ENCODE results near the gene CDH13. TPM values are rescaled to one million over a fixed set of nuclear protein-coding genes. Genes with fewer than 3 reads are reported as not detected.

The CDH13 gene
- total RNA-seq, 1 donor = under 0.01 TPM

DNA sequence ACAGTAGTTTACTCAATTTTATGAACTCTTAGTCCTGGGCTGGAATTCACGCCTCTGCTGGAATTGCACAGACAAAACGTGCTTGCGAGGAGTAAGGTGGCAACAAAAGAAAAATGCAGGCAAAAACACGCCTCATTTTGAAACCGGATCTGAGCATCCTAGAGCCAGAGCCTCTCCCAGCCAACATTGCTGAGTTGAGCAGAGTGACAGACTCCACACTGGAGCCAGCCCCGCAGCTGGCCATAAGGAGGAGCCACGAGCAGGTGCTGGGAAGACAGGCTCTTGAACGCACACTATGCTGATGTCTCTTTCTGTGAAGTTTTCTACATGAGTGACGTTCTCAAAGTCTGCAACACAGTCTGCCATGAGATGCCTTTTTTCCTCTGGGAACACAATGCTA lies 1166.4 kb downstream of the CDH13 start:
- no peak for DNase-seq (ENCODE audit: low read depth in 2 of 3, low spot score in 2 of 3)

DNA sequence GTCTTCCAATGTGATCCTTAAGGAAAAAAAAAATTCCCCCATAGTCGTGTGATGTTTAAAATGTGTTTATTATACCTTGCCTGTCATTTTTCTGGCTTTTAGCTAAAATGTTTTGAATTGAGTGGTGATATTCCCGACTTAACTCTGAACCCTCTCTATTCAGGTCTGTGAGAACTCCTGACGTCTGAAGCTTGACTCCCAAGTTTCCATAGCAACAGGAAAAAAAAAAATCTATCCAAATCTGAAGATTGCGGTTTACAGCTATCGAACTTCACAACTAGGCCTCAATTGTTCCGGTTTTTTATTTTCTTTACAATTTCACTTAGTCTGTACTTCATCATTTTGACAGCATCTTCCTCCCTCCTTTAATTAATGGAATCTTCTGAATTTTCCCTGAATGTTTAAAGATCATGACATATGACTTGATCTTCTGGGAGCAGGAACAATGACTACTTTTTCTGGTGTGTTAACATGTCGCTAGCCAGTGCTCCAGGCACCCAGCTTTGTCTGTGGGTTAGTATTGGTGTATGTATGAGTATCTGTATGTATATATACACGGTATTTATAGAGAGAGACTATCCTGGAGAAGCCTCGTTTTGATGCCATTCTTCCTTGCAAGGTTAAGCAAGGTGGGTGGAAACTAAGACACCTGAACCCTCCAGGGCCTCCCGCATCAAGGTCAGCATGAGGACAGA lies 1168.2 kb downstream of the CDH13 start:
- no peak for DNase-seq (ENCODE audit: low read depth in 2 of 3, low spot score in 2 of 3)

DNA sequence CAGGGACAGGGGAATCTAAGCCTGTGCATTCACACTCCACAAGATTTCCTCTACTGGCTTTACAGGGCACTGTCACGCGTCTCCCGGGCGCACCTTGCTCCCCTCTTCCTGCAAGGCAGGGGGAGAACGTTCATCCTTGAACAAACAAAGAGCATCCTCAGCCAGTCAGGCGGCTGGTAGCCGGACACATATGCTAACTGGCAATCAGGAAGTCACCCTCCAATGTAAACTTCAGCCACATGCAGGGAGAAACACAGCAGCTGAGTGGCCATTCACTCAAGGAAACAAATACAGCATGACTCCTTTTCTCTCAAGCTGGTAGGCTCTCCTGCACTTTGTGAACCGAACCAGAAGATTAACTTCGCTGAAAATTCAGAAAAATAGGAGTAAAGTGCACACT lies 1170.2 kb downstream of the CDH13 start:
- DNase-seq (ENCODE audit: low read depth in 2 of 3, low spot score in 2 of 3) = no peak

DNA sequence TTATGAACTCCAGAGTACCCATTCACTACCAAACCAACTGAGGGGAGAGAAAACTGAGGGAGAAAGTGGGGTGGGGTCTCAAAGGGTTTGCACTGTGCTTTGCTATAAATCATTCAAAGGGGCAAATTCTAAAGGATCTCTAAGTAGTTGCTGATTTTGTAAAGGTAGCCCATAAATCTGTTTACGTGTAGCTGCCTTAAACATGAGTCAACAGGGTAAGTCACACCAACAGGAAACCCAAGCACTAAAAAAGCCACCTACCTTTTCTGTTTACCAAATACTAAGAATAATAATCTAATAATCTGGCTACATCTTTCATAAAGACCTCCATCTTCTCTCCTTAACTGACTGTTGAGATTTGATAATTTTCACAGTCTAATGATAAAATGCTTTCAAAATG lies 1172.6 kb downstream of the CDH13 start:
- DNase-seq (ENCODE audit: low read depth in 2 of 3, low spot score in 2 of 3) = no peak

DNA sequence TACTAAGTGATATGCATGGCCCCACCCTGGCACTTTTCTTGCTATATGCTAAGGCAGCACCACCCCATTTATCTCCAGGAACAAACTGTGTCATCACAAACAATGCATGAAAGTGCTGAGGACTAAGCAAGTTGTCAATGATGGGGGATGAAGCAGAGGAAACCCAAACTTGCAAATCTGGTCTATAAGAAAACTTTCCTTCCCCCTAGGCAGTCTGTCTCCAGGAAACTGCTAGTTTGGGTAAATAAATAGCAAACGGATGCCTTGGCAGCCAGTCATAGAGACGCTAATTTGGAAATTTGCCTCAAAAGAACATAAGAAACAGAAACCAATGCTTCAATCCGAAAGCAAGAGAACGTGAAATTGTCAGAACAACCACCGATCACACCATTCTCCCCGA lies 1175.4 kb downstream of the CDH13 start:
- DNase-seq (ENCODE audit: low read depth in 2 of 3, low spot score in 2 of 3) = peak in 2 of 3 donors; percentile 32 to 85

DNA sequence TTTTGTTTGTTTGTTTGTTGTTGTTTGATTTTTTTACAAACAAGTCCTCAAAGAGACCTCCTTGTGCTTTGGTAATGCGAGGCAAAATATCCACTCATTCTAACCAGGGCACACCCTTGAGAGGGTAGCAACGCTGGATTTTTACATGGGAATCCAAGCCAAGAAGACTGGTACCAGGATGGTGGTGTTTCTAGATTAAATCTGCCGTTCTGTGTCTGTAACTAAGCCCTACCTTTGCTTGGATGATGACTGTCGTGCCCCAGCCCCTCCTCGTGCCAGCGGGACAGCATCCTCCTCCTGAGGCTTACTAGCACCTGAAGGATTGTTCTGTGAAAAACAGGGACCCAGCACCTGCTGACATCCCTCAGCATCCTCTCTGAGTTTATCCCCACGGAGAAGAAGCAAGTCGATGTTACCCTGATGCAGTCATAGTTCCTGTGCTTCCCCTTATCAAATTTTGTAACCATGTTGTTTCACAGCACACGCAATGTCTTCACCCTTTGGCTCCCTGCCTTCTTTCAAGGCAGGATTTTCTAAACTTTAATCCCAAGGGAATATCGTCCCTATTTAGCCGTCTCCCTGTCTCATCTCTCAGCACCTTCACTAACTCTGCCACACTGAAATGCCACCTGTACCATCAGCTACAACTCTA lies 1175.9 kb downstream of the CDH13 start:
- no peak for DNase-seq (ENCODE audit: low read depth in 2 of 3, low spot score in 2 of 3)

DNA sequence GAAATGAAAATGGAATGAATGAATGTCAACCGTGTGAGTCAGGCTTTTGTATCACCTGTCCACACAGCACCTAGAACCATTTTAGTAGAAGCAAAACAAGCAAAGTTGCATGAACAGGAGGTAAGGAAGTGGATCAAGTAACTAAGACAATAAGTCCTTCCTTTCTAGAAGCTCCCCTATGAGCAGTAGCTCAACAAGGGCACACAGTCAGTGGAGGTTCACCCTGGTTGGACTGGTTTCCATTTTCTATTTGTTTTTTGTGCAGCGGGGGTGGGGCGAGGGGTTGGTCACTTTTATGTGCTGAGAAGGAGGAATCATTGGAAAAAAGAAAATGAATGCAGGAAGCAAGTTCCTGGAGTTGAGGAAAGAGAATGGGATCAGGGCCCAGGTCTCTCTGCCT lies 1177.0 kb downstream of the CDH13 start:
- no peak for DNase-seq (ENCODE audit: low read depth in 2 of 3, low spot score in 2 of 3)

DNA sequence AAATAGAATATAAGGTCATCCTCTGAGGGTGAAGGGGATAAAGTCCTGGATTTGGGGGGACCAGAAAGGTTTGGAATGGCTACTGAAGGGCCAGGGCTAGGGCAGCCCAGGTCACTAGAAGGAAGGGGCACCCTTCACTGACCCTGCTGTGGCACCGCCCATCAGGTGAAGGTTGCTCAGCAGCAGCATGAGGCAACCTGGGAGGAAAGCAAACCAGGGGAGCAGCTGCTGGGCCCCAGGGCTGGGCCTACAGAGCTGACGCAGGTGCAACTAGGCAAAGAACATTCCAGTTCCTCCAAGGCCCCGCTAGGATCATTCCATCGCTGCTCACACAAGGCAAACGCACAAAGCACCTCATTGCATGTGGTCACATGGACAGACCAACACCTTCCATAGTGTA lies 1177.6 kb downstream of the CDH13 start:
- no peak for DNase-seq (ENCODE audit: low read depth in 2 of 3, low spot score in 2 of 3)

DNA sequence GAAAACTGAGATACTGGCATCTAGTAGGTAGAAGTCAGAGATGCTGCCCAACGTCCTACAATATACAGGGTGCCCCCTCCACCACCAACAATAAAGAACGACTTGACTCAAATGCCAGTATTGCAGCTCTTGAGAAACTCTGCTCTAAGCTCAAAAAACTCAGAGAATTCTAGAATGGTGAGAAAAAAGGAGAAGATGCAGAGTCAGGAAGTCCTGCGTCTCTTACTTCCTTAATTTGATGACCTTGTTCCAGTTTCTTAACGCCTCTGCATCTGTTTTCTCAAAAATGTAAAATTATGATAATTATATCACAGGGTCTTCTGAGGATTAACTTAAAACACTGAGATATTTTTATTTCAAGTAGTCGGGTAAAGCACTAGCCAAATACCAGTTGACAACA lies 1179.3 kb downstream of the CDH13 start:
- DNase-seq (ENCODE audit: low read depth in 2 of 3, low spot score in 2 of 3) = peak in 1 of 3 donors; percentile 72

DNA sequence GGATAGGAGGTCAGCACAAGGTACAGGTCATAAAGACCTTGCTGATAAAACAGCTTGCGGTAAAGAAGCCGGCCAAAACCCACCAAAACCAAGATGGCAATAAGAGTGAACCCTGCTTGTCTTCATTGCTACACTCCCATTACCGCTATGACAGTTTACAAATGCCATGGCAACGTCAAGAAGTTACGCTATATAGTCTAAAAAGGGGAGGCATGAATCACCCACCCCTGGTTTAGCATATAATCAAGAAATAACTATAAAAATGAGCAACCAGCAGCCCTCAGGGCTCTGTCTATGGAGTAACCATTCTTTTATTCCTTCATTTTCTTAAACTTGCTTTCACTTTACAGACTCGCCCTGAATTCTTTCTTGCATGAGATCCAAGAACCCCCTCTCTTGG lies 1180.0 kb downstream of the CDH13 start:
- peak in 1 of 3 donors; percentile 9 for DNase-seq (ENCODE audit: low read depth in 2 of 3, low spot score in 2 of 3)

DNA sequence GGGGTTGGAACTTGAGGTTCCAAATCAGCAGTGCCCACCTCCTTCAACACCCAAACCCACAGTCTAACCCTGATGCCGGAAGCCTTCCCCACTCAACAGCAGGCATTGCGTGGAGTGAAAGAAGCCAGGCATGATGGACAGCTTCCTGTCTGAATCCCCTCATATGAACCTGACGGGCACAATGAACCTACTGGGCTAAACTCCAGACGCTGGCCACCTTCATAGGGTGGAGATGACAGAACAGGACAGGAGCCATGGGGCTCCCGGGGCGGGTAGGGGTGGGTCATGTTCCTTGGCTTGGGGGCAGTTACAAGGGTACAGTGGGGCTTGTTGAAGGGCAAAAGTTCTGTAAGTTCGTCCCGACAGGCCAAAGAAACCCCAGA lies 1180.5 kb downstream of the CDH13 start:
- DNase-seq (ENCODE audit: low read depth in 2 of 3, low spot score in 2 of 3) = no peak

DNA sequence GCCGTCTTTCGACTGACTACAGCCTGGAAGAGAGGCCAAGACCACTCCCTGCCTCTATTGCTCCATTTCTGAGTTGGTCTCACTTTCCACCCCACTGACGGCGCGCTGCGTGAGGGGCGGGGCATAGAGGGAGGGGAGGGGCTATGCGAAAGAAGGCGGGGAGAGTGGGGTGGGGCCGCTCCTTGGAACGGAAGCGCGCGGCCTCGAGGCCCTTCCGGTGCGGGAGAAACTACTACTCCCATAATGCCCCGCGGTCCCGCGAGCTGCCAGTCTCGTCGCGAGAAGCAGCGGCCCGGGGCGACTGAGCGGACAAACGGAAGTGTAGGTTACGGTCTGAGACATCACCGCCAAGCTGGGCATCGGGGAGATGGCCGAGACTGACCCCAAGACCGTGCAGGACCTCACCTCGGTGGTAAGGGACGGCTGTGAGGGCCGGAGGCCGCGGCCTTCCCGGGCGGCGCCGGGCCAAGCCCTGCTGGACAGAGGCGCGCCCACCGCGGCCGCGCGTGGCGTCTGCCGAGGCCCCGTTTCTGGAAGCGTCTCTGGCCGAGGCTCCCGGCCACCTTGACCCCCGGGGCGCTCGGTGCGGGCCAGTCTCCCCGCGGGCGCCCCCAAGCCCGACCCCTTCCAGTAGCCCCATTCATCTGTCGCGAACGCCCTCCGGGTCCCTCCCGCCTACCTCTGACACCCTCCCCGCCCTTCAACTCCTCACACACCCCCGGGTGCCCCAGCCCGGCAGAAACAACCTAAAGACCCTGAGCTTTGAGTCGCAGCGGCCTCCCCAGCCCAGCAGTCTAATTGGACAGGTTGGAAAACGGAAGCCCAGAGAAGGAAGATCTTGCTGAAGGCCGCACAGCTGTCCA lies 1181.2 kb downstream of the CDH13 start, which contains the start of gene HSBP1:
Gene HSBP1 (plus strand): TSS at position 269 of the 863 bp plus-strand sequence. CDS start 99 bp downstream, at position 368.
- peak; percentile 80 to 90 (median 89) for DNase-seq (ENCODE audit: low read depth in 2 of 3, low spot score in 2 of 3)

DNA sequence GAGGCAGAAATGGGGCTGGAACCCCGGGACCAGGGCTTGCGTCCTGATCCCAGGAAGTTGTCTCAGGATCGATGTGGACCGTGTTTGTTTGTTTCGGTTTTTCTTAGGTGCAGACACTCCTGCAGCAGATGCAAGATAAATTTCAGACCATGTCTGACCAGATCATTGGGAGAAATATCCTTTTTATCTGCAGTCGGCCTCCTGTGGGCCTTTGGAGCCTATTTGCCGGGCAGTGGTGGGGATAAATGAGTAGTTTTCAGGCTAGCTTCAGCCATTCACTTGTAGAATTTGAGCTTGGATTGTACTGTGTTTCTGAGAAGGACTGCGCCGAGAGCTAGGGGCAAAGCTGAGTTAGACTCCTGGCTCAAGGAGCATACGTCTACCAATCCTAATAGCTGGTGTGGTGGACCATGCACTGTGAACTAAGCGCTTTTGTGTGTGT lies 1181.8 kb downstream of the CDH13 start:
- DNase-seq (ENCODE audit: low read depth in 2 of 3, low spot score in 2 of 3) = no peak

DNA sequence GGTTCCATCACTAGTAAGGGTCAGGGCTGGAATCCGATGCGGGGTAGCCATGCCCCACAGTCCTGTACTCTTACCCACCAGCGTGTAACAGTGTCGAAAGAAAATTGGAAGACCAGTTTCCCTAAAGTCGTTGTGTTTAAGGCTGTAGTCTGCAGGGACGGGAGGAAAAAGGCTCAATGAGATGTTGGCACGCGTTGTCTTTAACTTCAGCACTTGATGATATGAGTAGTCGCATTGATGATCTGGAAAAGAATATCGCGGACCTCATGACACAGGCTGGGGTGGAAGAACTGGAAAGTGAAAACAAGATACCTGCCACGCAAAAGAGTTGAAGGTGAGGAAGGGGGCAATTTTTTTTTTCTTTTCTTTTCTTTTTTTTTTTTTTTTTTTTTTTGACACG lies 1182.3 kb downstream of the CDH13 start:
- no peak for DNase-seq (ENCODE audit: low read depth in 2 of 3, low spot score in 2 of 3)

DNA sequence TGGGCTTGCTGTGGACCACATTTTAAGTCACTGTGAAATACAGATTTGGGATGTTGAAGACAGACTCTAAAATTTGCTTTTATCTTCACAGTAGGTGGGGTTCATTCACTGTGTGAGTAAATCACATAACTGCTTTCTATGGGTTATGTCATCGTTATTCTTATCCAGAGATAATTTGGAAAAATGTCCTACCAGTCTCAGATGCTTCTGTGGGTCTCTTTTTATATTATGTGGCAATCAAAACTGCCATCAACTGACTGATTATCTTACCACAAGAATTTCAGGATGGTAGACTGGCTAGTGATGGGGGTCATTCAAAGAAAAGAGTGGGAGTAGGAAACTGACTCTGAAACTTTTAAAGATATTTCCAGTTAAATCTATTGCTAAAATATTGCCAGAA lies 1184.1 kb downstream of the CDH13 start:
- DNase-seq (ENCODE audit: low read depth in 2 of 3, low spot score in 2 of 3) = no peak

DNA sequence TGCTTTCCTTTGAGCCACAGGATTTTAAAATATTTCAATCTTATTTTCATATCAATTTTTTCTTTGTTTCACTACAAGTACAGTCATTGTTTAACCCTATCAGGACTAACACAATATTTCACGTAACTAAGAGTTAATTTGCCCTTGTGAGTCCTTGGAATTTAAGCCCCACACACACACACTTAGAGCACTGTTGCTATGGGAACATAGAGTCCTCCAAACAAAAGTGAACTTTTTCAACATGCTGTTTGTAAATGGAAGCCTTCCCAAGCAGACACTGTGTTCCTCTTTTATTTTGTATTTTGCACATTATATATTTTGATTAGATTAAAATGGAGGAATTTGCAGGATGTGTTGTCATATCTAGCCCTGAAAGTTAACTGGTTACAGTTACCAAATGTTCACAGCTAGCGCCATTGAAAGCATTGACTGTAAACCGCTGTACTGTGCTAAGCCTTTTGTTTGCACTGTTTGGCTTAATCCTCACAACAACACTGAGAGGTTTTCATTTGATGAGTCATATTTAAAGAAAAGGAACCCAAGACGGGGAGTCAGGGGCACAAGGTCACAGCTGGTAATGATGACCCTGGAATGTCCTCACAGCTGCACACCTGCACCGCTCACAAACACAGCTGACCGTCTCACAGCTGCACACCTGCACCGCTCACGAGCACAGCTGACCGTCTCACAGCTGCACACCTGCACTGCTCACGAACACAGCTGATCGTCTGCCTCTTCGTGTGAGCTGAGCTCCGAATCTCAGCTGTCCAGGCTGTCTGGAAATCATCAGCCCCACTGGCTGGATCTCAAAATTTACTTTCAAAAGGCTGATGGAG lies 1187.3 kb downstream of the CDH13 start:
- DNase-seq (ENCODE audit: low read depth in 2 of 3, low spot score in 2 of 3) = peak in 1 of 3 donors; percentile 62

DNA sequence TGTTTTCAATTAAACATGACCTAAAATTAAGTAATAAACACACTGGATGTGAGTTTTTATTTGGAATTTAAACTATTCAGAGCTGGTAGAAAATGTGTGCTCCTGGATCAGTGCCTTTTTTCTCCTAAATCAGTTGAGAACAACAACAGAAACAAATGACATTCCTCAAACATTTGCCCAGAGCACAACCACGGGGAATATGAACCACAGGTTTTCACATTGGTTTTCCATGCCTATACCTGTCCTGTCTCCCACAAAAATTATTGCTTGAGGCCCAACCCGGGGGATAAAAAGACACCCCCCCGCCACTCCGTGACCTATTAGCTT lies 1187.9 kb downstream of the CDH13 start:
- no peak for DNase-seq (ENCODE audit: low read depth in 2 of 3, low spot score in 2 of 3)

DNA sequence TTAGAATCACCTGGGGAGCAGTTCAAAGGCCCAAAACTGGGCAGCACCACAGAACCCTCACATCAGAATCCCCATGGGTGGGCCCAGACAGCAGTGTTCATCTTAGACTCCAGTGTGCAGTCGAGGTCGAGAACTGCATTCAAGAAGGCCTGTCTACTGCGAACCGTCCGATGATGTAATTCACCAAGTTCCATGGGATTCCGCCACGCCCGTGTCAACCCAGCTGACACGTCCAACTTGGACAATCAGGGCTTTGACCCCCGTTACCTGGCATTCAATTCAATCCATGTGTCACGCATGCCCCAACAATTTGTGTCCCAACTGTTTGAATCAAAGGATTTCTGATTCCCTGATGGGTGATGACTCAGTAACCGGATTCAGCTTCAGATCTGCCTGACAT lies 1190.3 kb downstream of the CDH13 start:
- no peak for DNase-seq (ENCODE audit: low read depth in 2 of 3, low spot score in 2 of 3)

DNA sequence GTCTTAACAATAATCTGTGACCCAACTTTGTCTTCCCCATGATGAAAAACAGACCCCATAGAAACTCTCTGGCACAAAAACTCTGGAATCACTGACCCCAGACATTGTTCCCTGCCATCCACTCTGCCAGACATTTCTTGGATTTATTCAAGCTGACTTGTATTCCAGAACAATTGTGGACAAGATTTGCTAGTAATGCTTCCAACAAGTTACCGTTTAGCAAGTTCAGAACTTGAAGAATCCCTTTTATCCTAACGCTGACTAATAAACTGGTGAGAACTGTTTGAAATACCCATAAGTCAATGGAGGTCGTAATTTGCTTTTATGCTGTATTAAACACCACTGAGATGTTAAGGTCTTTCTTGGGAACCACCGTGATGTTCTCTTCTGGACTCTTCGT lies 1191.5 kb downstream of the CDH13 start:
- no peak for DNase-seq (ENCODE audit: low read depth in 2 of 3, low spot score in 2 of 3)

DNA sequence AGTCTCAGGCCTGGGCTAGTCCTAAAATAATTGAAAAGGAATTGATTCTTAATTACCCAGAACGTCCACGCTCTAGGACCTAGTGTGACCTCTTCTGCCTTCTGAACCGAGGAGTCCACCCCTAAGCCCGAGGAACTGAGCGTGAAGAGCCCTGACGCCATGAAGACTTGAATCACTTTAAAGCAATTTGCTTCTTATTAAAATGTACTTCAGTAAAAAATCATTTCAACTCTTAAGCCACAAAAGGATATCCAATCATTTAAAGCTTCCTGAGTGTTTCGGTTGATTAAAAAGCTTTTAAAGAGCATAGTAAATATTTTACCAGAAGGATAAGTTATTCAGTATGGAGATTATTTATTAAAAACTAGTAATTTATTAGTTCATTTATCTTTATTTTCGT lies 1192.6 kb downstream of the CDH13 start:
- no peak for DNase-seq (ENCODE audit: low read depth in 2 of 3, low spot score in 2 of 3)

Measured in hematopoietic multipotent progenitor cell (in vitro differentiated cells).